ENCODE results near the gene RASGRF2. TPM values are rescaled to one million over a fixed set of nuclear protein-coding genes. Genes with fewer than 3 reads are reported as not detected.

Gene RASGRF2
- total and polyA plus RNA-seq, 2 of the 8 experiments (the other 6 are each of a cell fraction or from before 2014, with no cell fraction given), result 2.6 to 29.5 TPM

DNA sequence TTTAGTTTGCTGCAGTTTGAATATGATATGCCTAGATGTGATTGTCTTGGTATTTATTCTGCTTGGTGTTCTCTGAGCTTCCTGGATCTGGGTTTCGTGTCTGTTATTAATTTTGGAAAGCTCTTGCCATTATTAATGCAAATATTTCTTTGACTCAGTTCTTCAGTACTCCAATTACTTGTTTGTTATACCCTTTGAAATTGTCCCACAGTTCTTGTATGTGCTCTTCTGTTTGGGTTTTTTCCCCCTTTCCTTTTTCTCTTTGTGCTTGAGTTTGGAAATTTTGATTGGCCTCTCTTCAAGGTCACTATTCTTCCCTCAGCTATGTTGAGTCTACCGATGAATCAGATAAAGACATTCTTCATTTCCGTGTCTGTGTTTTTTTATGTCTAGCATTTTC is 176.4 kb downstream of the RASGRF2 start:
- Histone ChIP-seq H2BK5ac (ENCODE audit: low read depth, low read length) (no peak overlapping the region), H2AFZ (ENCODE audit: low read length) (no peak overlapping the region), H3K23me2 (ENCODE audit: low read depth, low read length) (no peaks in the 10 kb centered on the region; the same call in 1 of the 2 replicates), H3K9ac (replicated peaks in 1 of 4; ENCODE audit: extremely low read depth in 1 of 4, low read depth in 3 of 4, low read length in 3 of 4) (no peak overlapping the region), H3K23ac (ENCODE audit: insufficient read length) (no peak overlapping the region), H3K36me3 (ENCODE audit: control insufficient read depth in 2 of 4, insufficient read depth in 4 of 4, low read length in 3 of 4) (no peaks in the 10 kb centered on the region), H4K8ac (ENCODE audit: extremely low read depth, insufficient read depth, low read length) (no peak overlapping the region), H3K14ac (ENCODE audit: insufficient read length) (no peak overlapping the region), H2BK120ac (replicated peaks; ENCODE audit: low read depth, low read length) (no peak overlapping the region), H3K56ac (replicated peaks; ENCODE audit: insufficient read length, low read depth, low read length) (no peak overlapping the region), H2BK15ac (ENCODE audit: low read length) (no peak overlapping the region), H3K27ac (ENCODE audit: low read depth, low read length) (no peak overlapping the region), H3K18ac (ENCODE audit: extremely low read depth, low read length) (no peak overlapping the region), H3K79me1 (ENCODE audit: low read depth, low read length) (no peaks in the 10 kb centered on the region), H4K20me1 (replicated peaks in 1 of 2; ENCODE audit: control insufficient read depth in 1 of 2, insufficient read depth in 2 of 2, low read length in 2 of 2) (no peaks in the 10 kb centered on the region), H3K27me3 (replicated peaks in 1 of 4; ENCODE audit: control insufficient read depth in 3 of 4, extremely low read depth in 1 of 4, insufficient read depth in 3 of 4, low read length in 3 of 4) (no peaks in the 10 kb centered on the region), H3K9me3 (ENCODE audit: insufficient read depth in 2 of 2, low read depth in 1 of 2, low read length in 1 of 2) (no peaks in the 10 kb centered on the region), H3K4me2 (ENCODE audit: insufficient read depth in 1 of 2, low read depth in 2 of 2, low read length in 2 of 2) (no peak overlapping the region), H4K5ac (ENCODE audit: insufficient read length, low read depth, low read length) (no peak overlapping the region), H2BK20ac (ENCODE audit: low read length) (no peak overlapping the region), H3K4ac (replicated peaks; ENCODE audit: insufficient read length, low read depth, low read length) (no peak overlapping the region), H3K4me1 (replicated peaks in 1 of 4; ENCODE audit: control insufficient read depth in 3 of 4, insufficient read depth in 4 of 4, low read length in 3 of 4) (no peaks in the 10 kb centered on the region), H2BK12ac (ENCODE audit: low read depth, low read length) (no peak overlapping the region), H3K79me2 (ENCODE audit: control insufficient read depth in 1 of 2, insufficient read depth in 2 of 2, low read length in 2 of 2) (no peaks in the 10 kb centered on the region), H2AK5ac (ENCODE audit: low read depth, low read length) (no peak overlapping the region), H3K4me3 (ENCODE audit: extremely low read depth in 1 of 4, insufficient read depth in 2 of 4, low read depth in 3 of 4, low read length in 4 of 4) (no peak overlapping the region), H4K91ac (replicated peaks; ENCODE audit: insufficient read length, low read length) (no peak overlapping the region)
- FAIRE-seq, result no peak
- ChIA-PET CTCF (ENCODE audit: partially characterized antibody) (no interaction called here), POLR2A (ENCODE audit: partially characterized antibody) (no interaction called here)
- TF ChIP-seq JUND (IDR thresholded peaks at IDR 0.05; ENCODE audit: low read length), result no peak
- no peak for TF ChIP-seq CREB1 (IDR thresholded peaks at IDR 0.05)
- no peak for TF ChIP-seq CEBPB (IDR thresholded peaks at IDR 0.05; ENCODE audit: low read depth, low read length)
- no peak for TF ChIP-seq EZH2 (IDR thresholded peaks at IDR 0.05; ENCODE audit: low read depth, low read length, severe bottlenecking)
- DNase-seq (ENCODE audit: low read depth in 1 of 2, low spot score in 2 of 2), result no peak
- 94% methylated on average over 3 of the region's 3 CpGs; no CpG with 5 or more reads in 1 of the 2 experiments for WGBS, 2 experiments (ENCODE audit: extremely low coverage in 1 of 2, insufficient coverage in 1 of 2, insufficient read length in 1 of 2, insufficient replicate concordance in 2 of 2, low coverage in 1 of 2, low lambda C conversion rate in 2 of 2, missing lambda C conversion rate in 1 of 2)

All from H1 (cell line).